Inflammatory macrophage (primary cell): ENCODE results near the gene LAT.
"Not testable (repeated sequence)": the region's sequence is repeated elsewhere in the genome, so short reads cannot be mapped to it uniquely, and the experiment has no call there.

Experiments
- DNase-seq, 2 donors: peaks; one replicate each; pipeline ENCODE4 v3.0.0-alpha.2; 2020 to 2022

LAT gene

GRCh38 chr16:28977703-28978662, 6.9 kb upstream of the LAT start:
- peak; percentile 39 to 64 for DNase-seq

GRCh38 chr16:28980330-28980729, 4.5 kb upstream of the LAT start:
- not testable (repeated sequence) for DNase-seq

- no peak for DNase-seq
Measured at GRCh38 chr16:28980929-28981328, 3.9 kb upstream of the LAT start.

DNA sequence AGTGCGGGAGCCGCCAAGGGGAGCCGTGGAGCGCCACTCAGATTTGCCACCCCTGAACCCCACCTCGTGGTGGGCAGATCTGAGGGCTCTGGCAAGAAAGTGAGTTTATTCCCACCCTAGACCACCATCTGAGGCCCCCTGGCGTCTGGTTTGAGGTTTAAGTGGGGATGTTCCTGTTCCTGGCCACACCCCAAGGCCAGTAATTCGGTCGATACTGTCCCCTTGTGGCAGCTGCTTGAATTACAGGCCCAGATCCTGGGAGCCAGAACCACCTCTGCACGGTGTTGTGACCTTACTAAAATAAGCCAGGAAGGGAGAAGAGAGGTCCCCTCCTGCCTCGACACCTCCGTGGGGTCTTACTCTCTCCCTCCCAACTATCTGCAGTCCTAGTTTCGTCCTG, 3.3 kb upstream of the LAT start:
- DNase-seq: peak; percentile 67 to 75

DNA sequence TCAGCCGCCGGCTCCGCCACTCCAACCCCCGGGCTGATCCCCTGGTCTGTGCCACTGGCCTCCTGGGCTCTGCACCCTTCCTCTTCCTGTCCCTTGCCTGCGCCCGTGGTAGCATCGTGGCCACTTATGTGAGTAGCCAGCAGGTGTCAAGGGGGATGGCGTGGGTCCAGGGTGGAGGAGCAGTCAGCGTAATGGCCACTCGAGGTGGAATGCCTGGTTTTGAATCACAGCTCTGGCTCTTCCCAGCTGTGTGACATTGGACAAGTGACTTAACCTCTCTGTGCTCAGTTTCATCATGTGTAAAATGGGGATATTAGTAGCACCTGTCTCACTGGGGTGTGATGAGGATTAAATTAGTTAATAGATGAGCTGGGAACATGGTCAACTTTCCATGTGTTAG, 2.4 kb upstream of the LAT start:
- no peak for DNase-seq

DNA sequence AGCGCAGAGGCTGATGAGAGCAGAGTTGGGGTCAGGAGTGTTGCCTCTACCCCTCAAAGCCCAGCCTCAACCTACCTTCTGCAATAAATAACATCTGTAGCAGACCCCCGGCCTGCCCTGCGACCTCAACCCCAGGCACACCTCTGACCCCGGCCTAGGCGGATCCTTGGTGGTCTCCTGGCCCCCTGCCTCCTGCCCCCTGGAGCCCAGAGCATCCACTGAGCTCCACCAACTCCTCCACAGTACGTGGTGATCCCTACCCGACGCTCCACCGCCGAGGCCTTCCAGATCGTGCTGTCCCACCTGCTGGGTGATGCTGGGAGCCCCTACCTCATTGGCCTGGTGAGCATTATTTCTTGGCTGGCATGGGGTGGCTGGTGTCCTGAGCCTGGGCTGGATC, 1.9 kb upstream of the LAT start:
- no peak for DNase-seq

DNA sequence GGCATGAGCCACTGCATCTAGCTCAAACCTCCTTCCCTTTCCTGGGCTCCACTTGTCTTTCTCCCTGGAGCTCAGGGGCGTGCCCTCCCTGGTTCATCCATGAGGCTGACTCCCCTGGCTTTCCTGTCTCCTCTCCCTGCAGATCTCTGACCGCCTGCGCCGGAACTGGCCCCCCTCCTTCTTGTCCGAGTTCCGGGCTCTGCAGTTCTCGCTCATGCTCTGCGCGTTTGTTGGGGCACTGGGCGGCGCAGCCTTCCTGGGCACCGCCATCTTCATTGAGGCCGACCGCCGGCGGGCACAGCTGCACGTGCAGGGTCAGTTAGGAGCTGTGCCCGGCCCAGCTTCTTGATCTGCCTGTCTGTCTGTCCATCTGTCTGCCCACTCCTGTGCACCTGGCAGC, 1.2 kb upstream of the LAT start:
- DNase-seq: no peak

- no peak for DNase-seq
Measured at GRCh38 chr16:28984091-28984490, 761 bp upstream of the LAT start.

DNA sequence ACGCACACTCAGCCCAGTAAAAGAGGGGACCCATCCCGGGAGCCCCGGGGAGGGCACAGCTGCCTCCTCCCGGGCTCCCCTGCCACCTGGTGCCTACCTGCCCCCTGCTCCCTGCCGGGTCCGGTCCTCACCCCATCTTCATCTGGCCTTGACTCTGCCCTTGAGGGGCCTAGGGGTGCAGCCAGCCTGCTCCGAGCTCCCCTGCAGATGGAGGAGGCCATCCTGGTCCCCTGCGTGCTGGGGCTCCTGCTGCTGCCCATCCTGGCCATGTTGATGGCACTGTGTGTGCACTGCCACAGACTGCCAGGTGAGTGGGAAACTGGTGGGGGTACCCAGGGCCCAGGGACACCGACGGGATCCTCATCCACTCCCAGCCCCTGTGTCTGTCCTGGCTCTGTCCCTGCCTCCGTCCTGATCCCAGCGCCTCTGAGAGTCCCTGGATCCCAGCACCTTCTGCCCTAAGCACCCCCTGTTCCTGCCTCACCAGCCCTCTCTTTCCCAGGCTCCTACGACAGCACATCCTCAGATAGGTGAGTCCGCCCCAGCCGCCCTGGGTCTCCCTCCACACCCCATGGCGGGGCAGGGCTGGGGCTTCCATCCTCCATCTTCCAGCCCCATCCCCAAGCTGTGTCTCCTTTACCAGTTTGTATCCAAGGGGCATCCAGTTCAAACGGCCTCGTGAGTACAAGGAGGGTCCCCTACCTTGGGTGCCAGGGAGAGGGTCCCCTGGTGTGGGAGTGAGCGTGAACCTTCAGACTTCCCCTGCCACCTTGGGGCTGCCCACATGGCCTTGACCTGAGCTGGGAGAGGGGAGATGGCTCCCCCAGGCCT, 574 bp downstream of the LAT start:
- no peak for DNase-seq

DNA sequence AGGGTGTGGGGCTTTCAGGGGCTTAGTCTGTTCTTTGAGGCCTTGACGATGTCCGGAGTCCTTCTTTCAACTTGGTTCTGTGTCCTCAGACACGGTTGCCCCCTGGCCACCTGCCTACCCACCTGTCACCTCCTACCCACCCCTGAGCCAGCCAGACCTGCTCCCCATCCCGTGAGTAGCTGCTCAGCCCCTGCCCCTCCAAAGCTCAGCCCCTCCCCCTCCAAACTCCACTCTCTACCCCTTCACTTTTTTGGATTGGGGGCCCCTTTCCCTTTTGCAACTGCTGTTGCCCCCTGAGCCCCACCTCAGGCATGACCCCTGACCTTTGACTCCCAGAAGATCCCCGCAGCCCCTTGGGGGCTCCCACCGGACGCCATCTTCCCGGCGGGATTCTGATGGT, 1.2 kb downstream of the LAT start:
- no peak for DNase-seq

GRCh38 chr16:28986492-28986891, 1.6 kb downstream of the LAT start:
- no peak for DNase-seq

DNA sequence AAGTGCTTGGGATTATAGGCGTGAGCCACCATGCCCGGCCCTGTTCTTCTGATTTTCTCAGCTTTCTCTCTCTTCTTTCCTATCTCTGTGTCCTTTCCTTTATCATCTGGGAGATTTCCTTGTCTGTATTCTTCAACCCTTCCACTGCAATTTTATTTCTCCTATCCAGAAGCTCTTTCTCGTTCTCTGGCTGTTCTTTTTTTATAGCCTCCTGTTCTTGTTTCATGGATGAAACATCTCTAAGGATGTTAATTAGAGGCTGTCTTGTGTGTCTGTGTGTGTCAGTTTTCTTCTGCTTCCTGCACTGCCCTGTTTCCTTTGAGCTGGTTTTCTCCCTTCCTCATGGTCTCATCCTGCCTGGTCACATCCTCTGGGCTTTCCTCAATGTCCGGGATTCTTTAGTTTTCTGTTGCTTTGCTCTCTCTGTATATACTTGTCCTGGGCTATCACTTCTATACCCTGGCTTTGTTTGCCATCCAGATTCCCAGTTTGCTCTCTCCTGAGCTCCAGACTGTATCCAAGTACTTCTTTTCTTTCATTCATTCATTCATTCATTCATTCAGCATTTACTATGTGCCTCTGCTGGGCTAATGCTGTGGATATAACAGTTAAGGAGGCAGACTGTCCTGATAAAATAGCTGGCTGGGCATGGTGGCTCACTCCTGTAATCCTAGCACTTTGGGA, 2.5 kb downstream of the LAT start:
- no peak for DNase-seq

DNA sequence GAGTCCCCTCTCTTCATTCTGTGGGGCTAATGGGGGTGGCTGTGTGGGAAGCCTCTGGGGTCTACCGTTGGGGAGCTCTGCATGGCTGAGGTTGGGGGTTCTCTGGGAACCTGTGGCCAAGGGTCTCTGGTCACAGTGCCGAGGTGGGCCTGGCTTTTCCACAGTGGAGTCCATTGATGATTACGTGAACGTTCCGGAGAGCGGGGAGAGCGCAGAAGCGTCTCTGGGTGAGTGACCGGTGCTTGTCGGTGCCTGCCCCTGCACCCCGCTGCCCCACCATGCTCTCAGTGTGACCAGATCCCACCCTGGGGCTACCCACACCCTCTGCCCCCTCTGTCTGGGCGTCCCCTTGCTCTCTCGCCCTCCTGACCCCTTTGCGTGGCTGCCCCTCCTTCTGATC, 4.5 kb downstream of the LAT start:
- no peak for DNase-seq

DNA sequence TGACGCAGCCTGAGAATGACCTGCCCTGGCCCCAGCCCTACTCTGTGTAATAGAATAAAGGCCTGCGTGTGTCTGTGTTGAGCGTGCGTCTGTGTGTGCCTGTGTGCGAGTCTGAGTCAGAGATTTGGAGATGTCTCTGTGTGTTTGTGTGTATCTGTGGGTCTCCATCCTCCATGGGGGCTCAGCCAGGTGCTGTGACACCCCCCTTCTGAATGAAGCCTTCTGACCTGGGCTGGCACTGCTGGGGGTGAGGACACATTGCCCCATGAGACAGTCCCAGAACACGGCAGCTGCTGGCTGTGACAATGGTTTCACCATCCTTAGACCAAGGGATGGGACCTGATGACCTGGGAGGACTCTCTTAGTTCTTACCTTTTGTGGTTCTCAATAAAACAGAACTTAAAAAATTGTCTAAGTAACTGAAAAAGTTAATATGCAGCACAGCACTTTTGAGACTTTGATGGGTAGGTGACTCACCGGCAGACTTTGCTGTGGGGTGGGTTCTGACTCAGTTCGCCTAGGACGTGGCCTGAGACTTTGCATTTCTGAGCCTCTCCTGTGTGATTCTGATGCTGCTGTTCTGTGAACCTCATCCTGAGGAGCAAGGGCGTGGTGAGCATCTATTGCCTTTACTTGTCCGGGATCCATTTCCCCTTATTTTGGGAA, 5.7 kb downstream of the LAT start:
- no peak for DNase-seq

DNA sequence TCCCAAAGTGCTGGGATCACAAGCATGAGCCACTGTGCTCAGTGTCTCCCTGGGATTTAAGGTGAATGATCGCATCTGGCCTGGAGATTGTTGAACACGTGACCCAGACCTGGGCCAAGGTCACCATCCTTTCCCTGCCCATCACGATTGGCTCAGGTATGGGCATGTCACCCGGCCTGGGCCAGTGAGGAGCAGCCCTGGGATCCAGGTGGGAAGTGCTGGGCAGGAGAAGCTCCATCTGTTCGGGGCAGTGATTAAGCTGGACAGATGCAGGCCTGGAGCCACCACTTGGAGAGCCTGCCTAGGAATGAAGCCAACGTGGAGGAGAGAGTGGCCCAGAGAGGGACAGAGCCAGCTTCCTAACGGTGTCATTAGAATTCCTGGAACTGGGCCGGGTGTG, 6.8 kb downstream of the LAT start:
- DNase-seq: no peak

DNA sequence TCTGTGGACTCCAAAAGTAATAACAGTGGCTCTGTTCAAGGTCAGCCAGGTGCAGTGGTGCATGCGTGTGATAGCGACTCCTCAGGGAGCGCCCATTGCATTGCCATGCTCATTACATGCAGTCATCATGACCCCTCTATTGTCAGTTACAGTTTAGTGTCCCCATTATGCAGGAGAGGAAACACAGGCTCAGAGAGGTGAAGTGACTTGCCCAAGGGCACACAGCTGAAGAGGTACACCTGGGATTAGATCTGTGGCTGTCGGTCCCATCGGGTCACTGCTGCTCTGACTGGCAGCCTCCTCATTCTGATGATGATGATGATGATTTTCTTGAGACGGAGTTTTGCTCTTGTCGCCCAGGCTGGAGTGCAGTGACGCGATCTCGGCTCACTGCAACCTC, 7.6 kb downstream of the LAT start:
- DNase-seq: no peak

- DNase-seq: no peak
Measured at GRCh38 chr16:28998837-28999236, 14.0 kb downstream of the LAT start.

GRCh38 chr16:28999577-28999976, 14.7 kb downstream of the LAT start:
- DNase-seq: no peak

DNA sequence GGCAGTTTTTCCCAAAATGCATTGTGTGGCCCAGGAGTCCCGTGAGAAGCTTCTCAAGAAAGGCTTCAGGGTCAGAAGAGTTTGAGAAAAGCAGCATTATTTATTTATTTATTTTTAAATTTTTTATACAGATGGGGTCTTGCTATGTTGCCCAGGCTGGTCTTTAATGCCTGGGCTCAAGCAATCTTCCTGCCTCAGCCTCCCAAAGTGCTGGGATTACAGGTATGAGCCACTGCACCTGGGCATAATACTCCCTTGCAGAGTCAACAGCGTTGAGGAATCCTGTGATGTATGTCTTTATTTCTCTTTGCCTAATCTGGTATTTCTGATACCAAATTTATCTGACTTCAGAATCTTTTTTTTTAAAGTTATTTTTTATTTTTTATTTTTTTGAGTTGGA, 15.2 kb downstream of the LAT start:
- no peak for DNase-seq

DNA sequence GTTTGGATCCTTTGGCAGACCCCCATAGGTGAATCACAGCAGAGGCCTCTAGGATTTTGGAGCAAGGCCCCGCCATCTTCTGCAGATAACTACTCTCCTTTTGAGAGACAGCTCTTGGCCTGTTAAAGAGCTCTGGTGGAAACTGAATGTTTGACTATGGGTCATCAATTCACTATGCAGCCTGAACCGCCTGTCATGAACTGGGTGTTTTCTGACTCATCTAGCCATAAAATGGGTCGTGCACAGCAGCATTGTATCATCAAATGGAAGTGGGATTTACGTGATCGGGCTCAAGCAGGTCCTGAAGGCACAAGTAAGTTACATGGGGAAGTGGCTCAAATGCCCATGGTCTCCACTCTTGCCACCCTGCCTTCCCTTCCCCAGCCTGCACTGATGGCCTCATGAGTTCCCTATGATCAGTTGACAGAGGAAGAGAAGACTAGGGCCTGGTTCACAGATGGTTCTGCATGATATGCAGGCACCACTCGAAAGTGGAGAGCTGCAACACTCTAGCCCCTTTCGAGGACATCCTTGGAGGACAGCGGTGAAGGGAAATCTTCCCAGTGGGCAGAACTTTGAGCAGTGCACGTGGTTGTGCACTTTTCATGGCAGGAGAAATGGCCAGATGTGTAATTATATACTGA, 19.8 kb downstream of the LAT start:
- DNase-seq: peak in 1 of 2 donors; percentile 36

DNA sequence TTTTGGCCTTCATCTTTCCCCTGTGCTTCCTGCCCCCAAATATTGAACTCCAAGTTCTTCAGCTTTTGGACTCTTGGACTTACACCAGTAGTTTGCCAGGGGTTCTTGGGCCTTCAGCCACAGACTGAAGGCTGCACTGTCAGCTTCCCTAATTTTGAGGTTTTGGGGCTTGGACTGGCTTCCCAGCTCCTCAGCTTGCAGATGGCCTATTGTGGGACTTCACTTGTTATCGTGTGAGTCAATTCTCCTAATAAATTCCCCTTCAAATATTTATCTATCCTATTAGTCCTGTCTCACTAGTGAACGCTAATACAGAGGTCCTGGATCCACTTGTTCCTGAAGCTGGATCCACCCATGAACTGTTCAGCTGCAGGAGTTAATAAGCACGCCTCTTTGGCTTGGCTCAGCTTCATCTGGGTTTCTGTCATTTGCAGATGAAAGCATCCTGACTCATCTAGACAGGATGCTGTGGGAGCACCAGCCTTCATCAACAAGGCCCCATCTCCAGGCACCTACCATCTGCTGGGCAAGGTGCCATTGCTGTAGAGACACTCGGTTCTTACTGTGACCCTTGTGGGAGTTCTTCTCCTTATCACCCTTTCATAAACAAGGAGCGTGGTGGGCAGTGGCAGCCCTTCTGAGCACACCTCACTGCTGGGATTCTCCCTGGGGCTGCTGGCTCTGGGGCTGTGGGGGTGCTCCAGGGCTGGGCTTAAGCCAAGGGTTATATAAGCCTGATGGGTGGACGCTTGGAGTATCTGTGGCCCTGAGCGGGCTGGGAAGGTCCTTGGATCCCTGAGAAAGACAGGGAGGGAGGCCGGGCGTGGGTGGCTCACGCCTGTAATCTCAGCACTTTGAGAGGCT, 23.1 kb downstream of the LAT start:
- DNase-seq: peak; percentile 53 to 81
